PC-3 (cell line): ENCODE data around the gene SAPCD1. TPM values are rescaled to one million over a fixed set of nuclear protein-coding genes. Genes with fewer than 3 reads are reported as not detected.

Experiments used
- ATAC-seq: fragments of 200-7000 bp; cut with Tn5 transposase; 2 replicates; pipeline ENCODE4 v1.9.1; 2020; ENCODE audit warnings: mild to moderate bottlenecking, moderate library complexity
- BruUV-seq: library from RNA; stranded (reverse); fragments of 400-500 nt; replicated peaks from 2 replicates; lab custom pipeline; 2021; lab: Mats Ljungman, UMichigan
- CTCF ChIA-PET: fragments of 300-600 bp; sonication (Branson Sonifier 250); formaldehyde crosslinking; loops from one replicate; lab custom pipeline; 2022; ENCODE audit warnings: antibody characterized with exemption; lab: Charles Lee
- POLR2A ChIA-PET: fragments of 300-600 bp; sonication (Branson Sonifier 250); formaldehyde crosslinking; loops from one replicate; lab custom pipeline; 2022; ENCODE audit warnings: antibody characterized with exemption; ENCODE audit not compliant: unreplicated experiment; lab: Charles Lee
- DNase-seq: peaks from one replicate; pipeline ENCODE4 v3.0.0-alpha.2; 2015
- H2AFZ ChIP-seq: fragments of 300-600 bp; sonication (generic); 2 replicates; pipeline ENCODE4 v1.6.0; 2016; ENCODE audit warnings: antibody characterized with exemption, low read length
- H3F3A ChIP-seq: fragments of 300-600 bp; sonication (generic); one replicate; pipeline ENCODE4 v1.6.0; 2017; ENCODE audit warnings: antibody characterized with exemption, low read length, control low read depth, mild to moderate bottlenecking; ENCODE audit not compliant: unreplicated experiment
- H3K27ac ChIP-seq: fragments of 300-600 bp; sonication (generic); 2 replicates; pipeline ENCODE4 v1.5.1; 2016; ENCODE audit warnings: mild to moderate bottlenecking, low read length
- H3K27me3 ChIP-seq: fragments of 300-600 bp; sonication (generic); 2 replicates; pipeline ENCODE4 v1.6.1; 2016; ENCODE audit warnings: low read length, mixed read lengths
- H3K36me3 ChIP-seq: fragments of 300-600 bp; sonication (generic); 2 replicates; pipeline ENCODE4 v1.6.1; 2016; ENCODE audit warnings: low read depth, mixed run types, low read length, mixed read lengths
- H3K4me1 ChIP-seq: fragments of 300-600 bp; sonication (generic); 2 replicates; pipeline ENCODE4 v1.5.1; 2016; ENCODE audit warnings: low read length; ENCODE audit not compliant: insufficient read depth
- H3K4me2 ChIP-seq: fragments of 300-600 bp; sonication (generic); 2 replicates; pipeline ENCODE4 v1.6.0; 2016; ENCODE audit warnings: low read length
- H3K4me3 ChIP-seq: fragments of 300-600 bp; sonication (generic); 2 replicates; pipeline ENCODE4 v1.5.1; 2016; ENCODE audit warnings: mild to moderate bottlenecking, low read length, mixed read lengths
- H3K79me2 ChIP-seq: fragments of 300-600 bp; sonication (generic); 2 replicates; pipeline ENCODE4 v1.6.1; 2017; ENCODE audit warnings: low read length, mixed read lengths
- H3K9ac ChIP-seq: fragments of 300-600 bp; sonication (generic); 2 replicates; pipeline ENCODE4 v1.6.0; 2016; ENCODE audit warnings: mild to moderate bottlenecking, low read length
- H3K9me2 ChIP-seq: fragments of 300-600 bp; sonication (generic); replicated peaks from 2 replicates; pipeline ENCODE4 v1.6.1; 2016; ENCODE audit warnings: mixed run types, low read length, mixed read lengths
- H3K9me3 ChIP-seq: fragments of 300-600 bp; sonication (generic); 2 replicates; pipeline ENCODE4 v1.6.1; 2016; ENCODE audit warnings: low read length, mixed read lengths
- H4K20me1 ChIP-seq: fragments of 300-600 bp; sonication (generic); 2 replicates; pipeline ENCODE4 v1.6.1; 2016; ENCODE audit warnings: low read length, mixed read lengths
- CTCF ChIP-seq: fragments of 300-600 bp; sonication (generic); conservative IDR thresholded peaks from 2 replicates; pipeline ENCODE4 v1.5.1; 2017; ENCODE audit warnings: antibody characterized with exemption, low read depth, mild to moderate bottlenecking, low read length
- EZH2 ChIP-seq: fragments of 300-600 bp; sonication (generic); IDR thresholded peaks from one replicate; pipeline ENCODE4 v1.6.1; 2017; ENCODE audit warnings: antibody characterized with exemption, mild to moderate bottlenecking, low read length; ENCODE audit not compliant: unreplicated experiment
- EZH2phosphoT487 ChIP-seq: fragments of 300-600 bp; sonication (generic); IDR thresholded peaks from 2 replicates; pipeline ENCODE4 v1.6.1; 2018; ENCODE audit warnings: mild to moderate bottlenecking, antibody characterized with exemption, low read length, borderline replicate concordance
- intact Hi-C: fragments of 100-400 bp; cut with micrococcal nuclease; formaldehyde crosslinking; loops from 2 replicates; pipeline ENCODE4 v1.9.0; 2023
- total RNA-seq: library from RNA; depleted of rRNA; stranded (reverse); fragments of >200 nt; gene quantifications from 2 replicates; pipeline ENCODE4 v1.2.3, GENCODE V29; 2014

Gene SAPCD1
- total RNA-seq, 1 experiment from 2014 or later = 4.2 TPM

DNA sequence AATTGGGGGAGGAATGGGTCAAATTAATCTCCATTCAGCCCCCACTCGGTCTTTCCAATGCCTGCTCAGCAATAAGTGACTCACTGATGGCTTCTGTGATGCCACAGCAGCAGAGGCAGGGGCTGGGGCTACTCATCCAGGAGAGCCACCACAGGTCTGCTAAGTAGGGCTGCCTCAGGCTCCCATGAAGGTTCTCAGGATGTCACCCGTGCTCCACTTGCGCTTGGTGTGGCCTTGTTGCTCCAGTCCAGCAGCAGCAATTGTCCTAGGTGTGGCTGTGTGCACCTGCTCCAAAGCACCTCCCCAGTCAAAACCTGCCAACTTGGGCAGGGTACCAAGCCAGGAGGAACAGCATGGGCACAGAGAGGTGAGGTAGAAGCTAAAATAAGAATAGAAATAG, 40.3 kb upstream of the SAPCD1 start:
- H3K27me3 ChIP-seq = no peaks in the 10 kb centered on the region
- intact Hi-C loops = no loop called here
- no peaks in the 10 kb centered on the region for H3K79me2 ChIP-seq
- no peak overlapping the region for H3K4me3 ChIP-seq
- DNase-seq (no peak), ATAC-seq (no peak)
- CTCF ChIA-PET = no interaction called here
- no peaks in the 10 kb centered on the region for H3F3A ChIP-seq
- H2AFZ ChIP-seq = no peak overlapping the region
- H3K27ac ChIP-seq = no peak overlapping the region
- H3K4me2 ChIP-seq = no peak overlapping the region
- no peaks in the 10 kb centered on the region for H4K20me1 ChIP-seq
- no peaks in the 10 kb centered on the region for H3K9me3 ChIP-seq
- peaks cover 28% of the 10 kb centered on the region for H3K4me1 ChIP-seq
- no peaks in the 10 kb centered on the region for H3K9me2 ChIP-seq
- no peak overlapping the region for H3K9ac ChIP-seq
- BruUV-seq = no TSS peak
- POLR2A ChIA-PET = interaction anchor here (0.5 to 0.6 kb wide), 2 partner anchors 19 to 56 kb away, joined by 6 read pairs; partner anchors contain the start of gene ABHD16A
- no peak for TF ChIP-seq CTCF
- TF ChIP-seq EZH2 = no peak
- no peak for TF ChIP-seq EZH2phosphoT487
- no peaks in the 10 kb centered on the region for H3K36me3 ChIP-seq

GRCh38 chr6:31723245-31723979, 39.0 kb upstream of the SAPCD1 start, which contains the start of gene MPIG6B:
Gene MPIG6B, plus strand, starts transcription at chr6:31723373. Its CDS starts 11 bp downstream, at chr6:31723384.
- H2AFZ ChIP-seq = no peak within 1 kb of the TSS
- no peaks in the 10 kb centered on the region for H3K9me2 ChIP-seq
- no peaks in the 10 kb centered on the region for H3K9me3 ChIP-seq
- H3F3A ChIP-seq = no peaks in the 10 kb centered on the region
- H3K27ac ChIP-seq = no peak within 1 kb of the TSS
- no peak within 1 kb of the TSS for H3K9ac ChIP-seq
- no peak within 1 kb of the TSS for H3K4me2 ChIP-seq
- H3K27me3 ChIP-seq = no peaks in the 10 kb centered on the region
- ATAC-seq = no peak
- H3K4me3 ChIP-seq = no peak within 1 kb of the TSS
- ChIA-PET CTCF (no interaction called here), POLR2A (interaction anchor here (0.6 kb wide), 1 partner anchor 104 kb away, joined by 5 read pairs; the partner anchor contains the start of gene HSPA1B)
- intact Hi-C loops = no loop called here
- no peaks in the 10 kb centered on the region for H3K36me3 ChIP-seq
- H4K20me1 ChIP-seq = no peaks in the 10 kb centered on the region
- BruUV-seq = no TSS peak
- TF ChIP-seq EZH2 (no peak), EZH2phosphoT487 (no peak), CTCF (no peak)
- peaks cover 18% of the 10 kb centered on the region for H3K4me1 ChIP-seq
- no peaks in the 10 kb centered on the region for H3K79me2 ChIP-seq
- no peak for DNase-seq

- ATAC-seq = no peak
- CTCF ChIA-PET = no interaction called here
Observed at GRCh38 chr6:31723980-31724691, 38.3 kb upstream of the SAPCD1 start.

More at GRCh38 chr6:31723980-31724691, 38.3 kb upstream of the SAPCD1 start:
- Histone ChIP-seq H3K9me3 (no peaks in the 10 kb centered on the region), H3K4me2 (no peak overlapping the region), H3K36me3 (no peaks in the 10 kb centered on the region), H3F3A (no peaks in the 10 kb centered on the region), H3K27me3 (no peaks in the 10 kb centered on the region), H3K4me1 (peaks cover 10% of the 10 kb centered on the region), H3K4me3 (no peak overlapping the region), H3K79me2 (no peaks in the 10 kb centered on the region), H3K9me2 (no peaks in the 10 kb centered on the region), H4K20me1 (no peaks in the 10 kb centered on the region), H2AFZ (no peak overlapping the region), H3K27ac (no peak overlapping the region), H3K9ac (no peak overlapping the region)
- BruUV-seq = no TSS peak
- no peak for DNase-seq
- intact Hi-C loops = no loop called here
- POLR2A ChIA-PET = no interaction called here
- TF ChIP-seq EZH2 = no peak
- no peak for TF ChIP-seq CTCF
- TF ChIP-seq EZH2phosphoT487 = no peak
